Psoas muscle (tissue), 8 donors: ENCODE results near the gene EML3. TPM values are rescaled to one million over a fixed set of nuclear protein-coding genes. Genes with fewer than 3 reads are reported as not detected.
"Not testable (repeated sequence)": the region's sequence is repeated elsewhere in the genome, so short reads cannot be mapped to it uniquely, and the experiment has no call there.

Source experiments
- ATAC-seq, 4 donors: fragments of 200-7000 bp; cut with Tn5 transposase; one replicate each; pipeline ENCODE4 v1.9.1; 2020; ENCODE audit warnings: moderate library complexity in 3 of 4, mild to moderate bottlenecking in 2 of 4
- DNase-seq, 2 donors: peaks; one replicate each; pipeline ENCODE4 v3.0.0-alpha.2; 2020
- H3K27ac ChIP-seq: fragments of 200-600 bp; one replicate; pipeline ENCODE4 v1.8.0; 2022
- H3K27me3 ChIP-seq, 3 donors: fragments of 200-600 bp in 1 of 3; one replicate each; pipeline versions ENCODE4 v1.6.1 to v1.8.0; 2013 to 2022; ENCODE audit warnings: low read length in 2 of 3, mild to moderate bottlenecking in 2 of 3, moderate library complexity in 1 of 3; ENCODE audit not compliant: insufficient read depth in 3 of 3
- H3K36me3 ChIP-seq, 2 donors: fragments of 200-600 bp in 1 of 2; one replicate each; pipeline versions ENCODE4 v1.6.1 to v1.8.0; 2013 to 2022; ENCODE audit warnings: low read depth in 1 of 2, mild to moderate bottlenecking in 1 of 2, moderate library complexity in 1 of 2; ENCODE audit not compliant: insufficient read depth in 1 of 2
- H3K4me1 ChIP-seq: fragments of 200-600 bp; one replicate; pipeline ENCODE4 v1.8.0; 2022
- H3K4me3 ChIP-seq: fragments of 200-600 bp; one replicate; pipeline ENCODE4 v1.8.0; 2022; ENCODE audit warnings: mild to moderate bottlenecking
- H3K9me3 ChIP-seq: fragments of 200-600 bp; one replicate; pipeline ENCODE4 v1.8.0; 2022
- WGBS, 3 donors: extraction: QIAGEN DNeasy Blood & Tissue Kit; methylation state at CpG; one replicate each; pipeline versions ENCODE4 v1.1.6 to v1.1.7; 2013; 5-methylcytosine and 5-hydroxymethylcytosine counted together
- intact Hi-C, 2 donors: fragments of 100-400 bp; cut with DNase I; formaldehyde crosslinking; loops; one replicate each; pipeline versions ENCODE4 v1.11.0 to v1.14.2; 2022
- polyA plus RNA-seq, 3 donors: library from polyadenylated mRNA; stranded (reverse); fragments of 200-250 nt; gene quantifications; one replicate each; pipeline ENCODE4 v1.2.3, GENCODE V29; 2013
- total RNA-seq, 4 donors: library from RNA; stranded (reverse); fragmentation: NEBNext Ultra II Directional in 2 of 4; extraction: Animal tissue kit (Norgen Biotek cat#: 25700) in 2 of 4; gene quantifications; one replicate each; pipeline versions ENCODE4 v1.2.1 to v1.2.4, GENCODE V29; 2021 to 2023
- TF ChIP-seq, protein P1 (sequence below): fragments of 200-600 bp; IDR thresholded peaks from one replicate; pipeline ENCODE4 v1.8.0; 2022; ENCODE audit warnings: antibody characterized with exemption
- donor health status: healthy with polysubstance abuse.
- donor health status: DM: no; HTN: no; CAD: no; lungs with moderate emphysema.
- donor health status: Bipolar disorder and iron deficiency.
- donor health status: healthy.
- donor health status: DM: yes; HTN: yes; CAD: no.
- donor health status: DM: no; HTN: no; CAD: no.
- donor health status: DM: no; HTN: no; CAD: no.
- donor health status: DM: yes; HTN: yes; CAD: no.

Gene EML3
- total and polyA plus RNA-seq, 7 donors, result 7.4 to 19.5 (median 14.1) TPM

DNA sequence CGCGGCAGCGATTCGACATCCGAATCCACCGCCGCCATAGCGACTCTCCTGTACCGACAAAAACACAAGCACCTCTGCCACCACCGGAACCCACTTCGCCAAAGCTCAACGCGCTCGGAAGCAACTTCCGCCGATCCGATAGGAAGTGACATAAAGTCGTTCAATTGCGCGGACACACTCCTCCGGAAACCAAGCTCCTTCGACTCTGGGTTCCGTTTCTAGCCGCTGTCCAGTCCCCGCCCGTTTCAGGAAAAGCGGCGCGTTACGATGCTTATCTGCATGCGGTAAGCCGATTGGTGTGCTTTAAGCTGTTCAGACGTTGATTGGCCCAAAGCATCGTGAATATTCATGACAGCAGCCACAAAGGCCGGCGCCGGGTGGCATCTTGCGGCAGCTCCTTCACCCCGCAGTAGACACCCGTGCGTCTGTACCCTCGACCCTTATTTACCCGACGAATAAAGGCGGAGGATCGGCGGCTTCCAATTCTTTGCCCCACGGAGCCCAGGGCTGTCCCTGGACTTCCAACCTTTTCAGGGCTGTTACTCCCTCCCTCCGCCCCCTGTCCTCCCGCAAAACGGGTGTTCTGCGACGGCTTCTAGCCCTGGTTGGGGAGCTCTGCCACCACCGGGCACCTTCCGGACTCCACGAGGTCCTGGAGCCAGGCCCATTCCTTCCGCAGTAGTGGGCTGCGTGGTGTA lies 21.0 kb downstream of the EML3 start, which contains the start of gene TUT1:
Gene TUT1 (minus strand): TSS at position 76 of the 698 bp plus-strand sequence. CDS start 38 bp downstream, at position 38.
- peak; percentile 93 to 95 (median 94) for ATAC-seq
- H3K36me3 ChIP-seq, result peaks cover 8 to 58% of the 10 kb centered on the region in 2 donors
- intact Hi-C loops, result loop anchor here in 1 of 2 donors (5.0 to 10.0 kb wide), 2 partner anchors 101 to 627 kb away; partner anchors contain the start of gene FTH1

DNA sequence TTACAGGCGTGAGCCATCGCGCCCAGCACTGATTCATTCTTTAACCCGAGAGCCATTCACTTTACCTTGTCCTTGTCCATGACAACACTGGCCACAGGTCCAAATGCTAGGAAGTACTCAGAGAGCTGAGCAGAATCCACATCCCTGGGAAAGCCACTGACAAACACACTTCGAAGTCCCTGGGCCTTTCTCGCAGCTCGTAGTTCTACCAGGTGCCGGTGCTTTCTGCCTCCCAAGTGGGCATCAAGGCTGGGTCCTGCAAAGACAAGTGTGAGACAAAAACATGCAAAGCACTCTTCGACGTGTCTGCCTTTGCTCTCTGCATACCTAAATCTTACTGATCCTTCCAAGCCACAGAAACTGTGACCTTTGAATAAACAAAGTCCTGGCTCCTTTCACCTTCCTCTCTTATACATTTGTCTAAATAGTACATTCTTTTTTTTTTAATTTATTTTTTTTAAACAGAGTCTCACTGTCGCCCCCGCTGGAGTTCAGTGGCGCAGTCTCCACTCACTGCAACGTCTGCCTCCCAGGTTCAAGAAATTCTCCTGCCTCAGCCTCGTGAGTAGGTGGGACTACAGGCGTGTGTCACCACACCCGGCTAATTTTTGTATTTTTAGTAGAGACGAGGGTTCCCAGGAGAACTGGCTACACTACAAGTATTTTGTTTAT lies 23.5 kb downstream of the EML3 start:
- Histone ChIP-seq H3K36me3 (peaks cover 3 to 57% of the 10 kb centered on the region in 2 donors), H3K9me3 (no peaks in the 10 kb centered on the region), H3K4me1 (peaks cover 27% of the 10 kb centered on the region), H3K4me3 (no peak overlapping the region), H3K27ac (peak overlapping the region; percentile 16), H3K27me3 (no peaks in the 10 kb centered on the region)
- ATAC-seq (no peak), DNase-seq (peak in 1 of 2 donors; percentile 35)
- TF ChIP-seq, protein P1, sequence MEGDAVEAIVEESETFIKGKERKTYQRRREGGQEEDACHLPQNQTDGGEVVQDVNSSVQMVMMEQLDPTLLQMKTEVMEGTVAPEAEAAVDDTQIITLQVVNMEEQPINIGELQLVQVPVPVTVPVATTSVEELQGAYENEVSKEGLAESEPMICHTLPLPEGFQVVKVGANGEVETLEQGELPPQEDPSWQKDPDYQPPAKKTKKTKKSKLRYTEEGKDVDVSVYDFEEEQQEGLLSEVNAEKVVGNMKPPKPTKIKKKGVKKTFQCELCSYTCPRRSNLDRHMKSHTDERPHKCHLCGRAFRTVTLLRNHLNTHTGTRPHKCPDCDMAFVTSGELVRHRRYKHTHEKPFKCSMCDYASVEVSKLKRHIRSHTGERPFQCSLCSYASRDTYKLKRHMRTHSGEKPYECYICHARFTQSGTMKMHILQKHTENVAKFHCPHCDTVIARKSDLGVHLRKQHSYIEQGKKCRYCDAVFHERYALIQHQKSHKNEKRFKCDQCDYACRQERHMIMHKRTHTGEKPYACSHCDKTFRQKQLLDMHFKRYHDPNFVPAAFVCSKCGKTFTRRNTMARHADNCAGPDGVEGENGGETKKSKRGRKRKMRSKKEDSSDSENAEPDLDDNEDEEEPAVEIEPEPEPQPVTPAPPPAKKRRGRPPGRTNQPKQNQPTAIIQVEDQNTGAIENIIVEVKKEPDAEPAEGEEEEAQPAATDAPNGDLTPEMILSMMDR, result peak; percentile 8
- WGBS, 3 donors, result 67 to 68% (median 68%) methylated on average over 18 of the region's 18 CpGs
- intact Hi-C loops, result no loop called here

More for the DNA sequence above, 21.0 kb downstream of the EML3 start, which contains the start of gene TUT1:
- peak; percentile 94 to 97 for DNase-seq
- 0% methylated on average over 58 of the region's 58 CpGs for WGBS, 3 donors
- Histone ChIP-seq H3K27ac (peak within 1 kb of the TSS; percentile 94), H3K9me3 (no peaks in the 10 kb centered on the region), H3K4me1 (peaks cover 27% of the 10 kb centered on the region), H3K27me3 (no peaks in the 10 kb centered on the region), H3K4me3 (peak within 1 kb of the TSS; percentile 95)
- TF ChIP-seq, protein P1, result no peak

DNA sequence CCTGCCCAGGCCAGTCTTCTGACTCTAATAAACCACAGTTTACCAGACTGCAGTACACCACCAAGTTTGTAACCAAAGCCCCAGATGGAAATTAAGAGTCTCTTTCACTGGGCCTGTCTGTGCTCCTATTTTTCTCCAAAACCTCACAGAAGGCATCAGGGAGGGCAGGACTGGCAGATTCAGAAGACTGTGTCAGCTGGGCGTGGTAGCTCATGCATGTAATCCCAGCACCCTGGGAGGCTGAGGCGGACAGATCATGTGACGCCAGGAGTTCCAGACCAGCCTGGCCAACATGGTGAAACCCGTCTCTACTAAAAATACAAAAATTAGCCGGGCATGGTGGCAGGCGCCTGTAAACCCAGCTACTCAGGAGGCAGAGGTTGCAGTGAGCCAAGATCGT lies 27.2 kb downstream of the EML3 start:
- DNase-seq, H3K9me3 ChIP-seq, intact Hi-C loops, H3K27ac ChIP-seq, H3K27me3 ChIP-seq, ATAC-seq, H3K4me3 ChIP-seq: not testable (repeated sequence)
- 76 to 88% (median 87%) methylated on average over 7 of the region's 7 CpGs for WGBS, 3 donors
- Histone ChIP-seq H3K4me1 (peaks cover 24% of the 10 kb centered on the region), H3K36me3 (peaks cover 3 to 80% of the 10 kb centered on the region in 2 donors)

DNA sequence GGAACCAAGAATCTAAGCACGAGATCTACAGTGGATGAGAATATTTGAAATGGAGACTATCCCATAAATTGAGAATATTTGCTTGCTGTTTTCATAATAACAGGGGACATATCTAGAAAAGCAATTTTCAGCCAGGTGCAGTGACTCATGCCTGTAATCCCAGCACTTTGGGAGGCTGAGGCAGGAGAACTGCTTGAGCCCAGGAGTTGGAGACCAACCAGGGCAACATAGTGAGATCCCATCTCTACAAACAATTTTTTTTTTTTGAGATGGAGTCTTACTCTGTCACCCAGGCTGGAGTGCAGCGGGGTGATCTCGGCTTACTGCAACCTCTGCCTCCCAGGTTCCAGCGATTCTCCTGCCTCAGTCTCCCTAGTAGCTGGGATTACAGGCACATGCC lies 30.8 kb downstream of the EML3 start:
- peak in 1 of 2 donors; percentile 12 for DNase-seq
- intact Hi-C loops, H3K27me3 ChIP-seq, H3K9me3 ChIP-seq, ATAC-seq, H3K4me3 ChIP-seq: not testable (repeated sequence)
- peaks cover 21% of the 10 kb centered on the region for H3K4me1 ChIP-seq
- peaks cover 0 to 91% of the 10 kb centered on the region in 2 donors for H3K36me3 ChIP-seq
- H3K27ac ChIP-seq, result peak overlapping the region; percentile 23
- 94 to 97% (median 96%) methylated on average over 4 of the region's 4 CpGs for WGBS, 3 donors

DNA sequence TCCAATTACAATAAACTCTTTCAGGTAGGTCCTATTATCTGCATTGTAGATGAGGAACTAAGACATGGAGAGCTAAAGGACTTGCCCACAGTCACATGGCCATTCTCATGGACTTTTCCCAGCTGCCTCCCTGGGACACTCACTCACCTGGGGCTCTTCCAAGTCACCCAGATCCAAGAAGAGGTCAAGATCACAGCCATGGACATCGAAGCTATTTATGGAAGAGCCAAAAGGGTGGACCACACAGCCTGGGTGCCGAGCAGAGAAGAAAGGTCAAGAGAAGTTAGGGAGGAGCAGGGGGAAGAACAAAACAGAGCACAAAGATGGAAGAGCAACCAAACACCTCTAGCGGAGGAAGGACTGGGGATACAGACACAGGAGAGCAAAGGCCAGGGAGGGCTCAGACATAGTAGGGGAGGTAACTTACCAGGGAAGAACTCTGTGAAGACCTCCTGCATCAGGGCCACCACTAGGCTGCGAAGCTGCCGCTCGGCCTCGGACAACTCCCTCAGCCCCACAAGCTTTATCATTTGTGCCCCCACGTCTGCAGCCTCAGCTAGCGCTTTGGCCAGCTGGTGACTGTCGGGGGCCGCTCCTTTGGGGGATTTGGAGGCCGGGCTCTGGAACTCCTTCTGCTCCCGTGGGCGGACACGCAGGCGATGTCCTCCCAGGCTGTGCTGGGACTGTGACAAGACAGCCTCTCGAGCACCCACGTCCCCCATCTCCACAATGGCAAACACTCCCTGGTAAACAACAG lies 31.4 kb downstream of the EML3 start:
- no peak overlapping the region for H3K4me3 ChIP-seq
- TF ChIP-seq, protein P1, result no peak
- no peaks in the 10 kb centered on the region for H3K9me3 ChIP-seq
- H3K36me3 ChIP-seq, result peaks cover 0 to 91% of the 10 kb centered on the region in 2 donors
- DNase-seq (peak in 1 of 2 donors; percentile 54), ATAC-seq (peak; percentile 53 to 83 (median 68))
- peak overlapping the region; percentile 23 for H3K27ac ChIP-seq
- H3K4me1 ChIP-seq, result peaks cover 21% of the 10 kb centered on the region
- no peaks in the 10 kb centered on the region for H3K27me3 ChIP-seq
- 80 to 81% (median 81%) methylated on average over 18 of the region's 18 CpGs for WGBS, 3 donors
- intact Hi-C loops, result no loop called here
